ENCODE results near the gene SLC27A3.

The SLC27A3 gene

GRCh38 chr1:153801786-153802697 lies 26.8 kb downstream of the SLC27A3 start:
- Histone ChIP-seq H3K4me1 (ENCODE audit: control insufficient read depth, insufficient read depth, low read length) (peaks cover 1% of the 10 kb centered on the region), H3K27ac (ENCODE audit: low read length) (no peak overlapping the region), H3K9me3 (ENCODE audit: control insufficient read depth in 2 of 2, low read length in 2 of 2) (no peaks in the 10 kb centered on the region), H3K27me3 (ENCODE audit: control insufficient read depth in 1 of 2, insufficient read depth in 2 of 2, low read length in 2 of 2) (no peaks in the 10 kb centered on the region), H3K4me3 (ENCODE audit: low read length in 2 of 2) (no peak overlapping the region), H3K36me3 (ENCODE audit: control insufficient read depth in 2 of 2, insufficient read depth in 2 of 2, low read length in 2 of 2) (peaks cover 2 to 6% of the 10 kb centered on the region in 2 donors), H3K9ac (ENCODE audit: low read length in 2 of 2) (no peak overlapping the region)

DNA sequence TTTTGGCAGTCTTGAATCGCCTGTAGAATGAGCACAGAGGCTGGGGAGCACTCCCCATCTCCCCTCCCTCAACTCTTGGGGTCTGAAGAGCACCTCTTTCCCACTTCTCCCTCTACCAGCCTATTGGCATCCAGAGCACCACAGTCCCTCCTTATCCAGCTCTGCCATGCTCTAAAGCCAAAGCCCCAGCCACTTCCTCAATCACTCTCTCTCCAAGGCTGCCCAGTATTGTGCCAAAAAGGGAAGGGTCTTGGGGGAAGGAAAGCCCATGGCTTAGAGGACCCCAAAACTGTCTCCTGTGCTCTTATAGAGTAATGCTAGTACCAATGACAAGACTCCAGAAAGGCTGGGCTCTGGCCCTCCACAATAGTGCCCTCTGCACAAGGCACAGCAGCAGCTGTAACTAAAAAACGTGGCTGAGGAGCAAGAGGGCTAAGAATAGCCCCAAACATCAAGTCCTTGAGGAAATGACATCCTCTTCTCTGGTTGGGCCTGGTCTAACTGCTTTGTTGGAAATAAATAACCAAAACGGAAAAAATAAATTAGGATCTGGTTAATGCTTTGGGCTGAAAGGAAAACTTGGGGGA lies 28.4 kb downstream of the SLC27A3 start:
- Histone ChIP-seq H3K27ac (ENCODE audit: low read length) (no peak overlapping the region), H3K27me3 (ENCODE audit: control insufficient read depth in 1 of 2, insufficient read depth in 2 of 2, low read length in 2 of 2) (no peaks in the 10 kb centered on the region), H3K4me1 (ENCODE audit: control insufficient read depth, insufficient read depth, low read length) (no peaks in the 10 kb centered on the region), H3K36me3 (ENCODE audit: control insufficient read depth in 2 of 2, insufficient read depth in 2 of 2, low read length in 2 of 2) (peaks cover 8 to 19% of the 10 kb centered on the region in 2 donors), H3K9me3 (ENCODE audit: control insufficient read depth in 2 of 2, low read length in 2 of 2) (no peaks in the 10 kb centered on the region), H3K9ac (ENCODE audit: low read length in 2 of 2) (no peak overlapping the region), H3K4me3 (ENCODE audit: low read length in 2 of 2) (no peak overlapping the region)

DNA sequence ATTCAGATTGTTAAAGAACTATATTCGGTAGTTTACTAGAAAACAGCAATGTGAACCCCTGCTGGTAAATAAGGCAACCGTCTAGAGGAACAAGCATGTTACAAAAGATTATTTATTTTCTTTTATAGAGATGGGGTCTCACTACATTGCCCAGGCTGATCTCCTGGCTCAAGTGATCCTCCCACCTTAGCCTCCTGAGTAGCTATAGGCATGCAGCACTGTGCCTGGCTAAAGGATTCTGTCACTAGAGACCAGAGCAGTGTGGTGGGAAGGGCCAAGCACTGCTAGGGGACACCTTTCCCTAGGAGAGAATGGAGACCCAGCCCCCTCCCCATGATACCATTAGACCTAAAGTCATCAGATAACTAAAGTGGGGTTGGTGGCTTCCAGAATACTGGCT lies 28.9 kb downstream of the SLC27A3 start:
- Histone ChIP-seq H3K9ac (ENCODE audit: low read length in 2 of 2) (no peak overlapping the region), H3K27ac (ENCODE audit: low read length) (no peak overlapping the region), H3K9me3 (ENCODE audit: control insufficient read depth in 2 of 2, low read length in 2 of 2) (no peaks in the 10 kb centered on the region), H3K27me3 (ENCODE audit: control insufficient read depth in 1 of 2, insufficient read depth in 2 of 2, low read length in 2 of 2) (no peaks in the 10 kb centered on the region), H3K36me3 (ENCODE audit: control insufficient read depth in 2 of 2, insufficient read depth in 2 of 2, low read length in 2 of 2) (peaks cover 9 to 23% of the 10 kb centered on the region in 2 donors), H3K4me1 (ENCODE audit: control insufficient read depth, insufficient read depth, low read length) (no peaks in the 10 kb centered on the region), H3K4me3 (ENCODE audit: low read length in 2 of 2) (no peak overlapping the region)

GRCh38 chr1:153805042-153805745 lies 30.0 kb downstream of the SLC27A3 start:
- no peak overlapping the region for H3K4me3 ChIP-seq (ENCODE audit: low read length in 2 of 2)
- no peaks in the 10 kb centered on the region for H3K27me3 ChIP-seq (ENCODE audit: control insufficient read depth in 1 of 2, insufficient read depth in 2 of 2, low read length in 2 of 2)
- H3K27ac ChIP-seq (ENCODE audit: low read length), result no peak overlapping the region
- peaks cover 20 to 31% of the 10 kb centered on the region in 2 donors for H3K36me3 ChIP-seq (ENCODE audit: control insufficient read depth in 2 of 2, insufficient read depth in 2 of 2, low read length in 2 of 2)
- no peaks in the 10 kb centered on the region for H3K9me3 ChIP-seq (ENCODE audit: control insufficient read depth in 2 of 2, low read length in 2 of 2)
- H3K9ac ChIP-seq (ENCODE audit: low read length in 2 of 2), result no peak overlapping the region
- H3K4me1 ChIP-seq (ENCODE audit: control insufficient read depth, insufficient read depth, low read length), result no peaks in the 10 kb centered on the region

GRCh38 chr1:153805886-153806719 lies 30.9 kb downstream of the SLC27A3 start:
- Histone ChIP-seq H3K9ac (ENCODE audit: low read length in 2 of 2) (no peak overlapping the region), H3K4me3 (ENCODE audit: low read length in 2 of 2) (no peak overlapping the region), H3K4me1 (ENCODE audit: control insufficient read depth, insufficient read depth, low read length) (no peaks in the 10 kb centered on the region), H3K27ac (ENCODE audit: low read length) (no peak overlapping the region), H3K27me3 (ENCODE audit: control insufficient read depth in 1 of 2, insufficient read depth in 2 of 2, low read length in 2 of 2) (no peaks in the 10 kb centered on the region), H3K9me3 (ENCODE audit: control insufficient read depth in 2 of 2, low read length in 2 of 2) (no peaks in the 10 kb centered on the region), H3K36me3 (ENCODE audit: control insufficient read depth in 2 of 2, insufficient read depth in 2 of 2, low read length in 2 of 2) (peaks cover 22 to 32% of the 10 kb centered on the region in 2 donors)

DNA sequence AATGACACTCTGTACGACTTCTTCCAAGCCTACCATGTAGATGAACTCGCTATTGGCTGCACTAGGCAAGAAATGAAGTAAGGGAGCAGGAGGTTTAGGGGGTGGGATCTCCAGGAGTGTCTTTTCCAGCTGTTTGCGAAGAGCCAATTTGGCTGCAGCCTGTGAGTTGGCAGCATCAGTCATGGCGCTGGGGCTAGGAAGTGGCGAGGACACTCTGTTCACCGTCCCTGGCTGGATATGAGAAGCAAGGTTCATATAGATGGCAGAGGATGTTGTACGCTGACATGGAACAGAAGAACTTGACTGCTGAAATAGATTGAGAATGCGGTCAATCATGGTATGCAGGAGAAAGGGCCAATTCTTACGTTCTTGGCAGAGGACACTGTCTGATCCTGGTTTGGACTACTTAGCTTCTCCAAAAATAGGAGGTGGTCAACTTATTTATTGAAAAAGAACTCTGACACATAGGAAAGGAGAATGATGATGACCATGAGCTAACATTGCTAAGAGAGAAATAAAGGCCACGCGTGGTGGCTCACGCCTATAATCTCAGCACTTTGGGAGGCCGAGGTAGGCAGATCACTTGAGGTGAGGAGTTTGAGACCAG lies 41.2 kb downstream of the SLC27A3 start:
- Histone ChIP-seq H3K27ac (ENCODE audit: low read length) (no peak overlapping the region), H3K9me3 (ENCODE audit: control insufficient read depth in 2 of 2, low read length in 2 of 2) (no peaks in the 10 kb centered on the region), H3K27me3 (ENCODE audit: control insufficient read depth in 1 of 2, insufficient read depth in 2 of 2, low read length in 2 of 2) (no peaks in the 10 kb centered on the region), H3K36me3 (ENCODE audit: control insufficient read depth in 2 of 2, insufficient read depth in 2 of 2, low read length in 2 of 2) (peaks cover 44% of the 10 kb centered on the region in 2 donors), H3K4me1 (ENCODE audit: control insufficient read depth, insufficient read depth, low read length) (no peaks in the 10 kb centered on the region), H3K9ac (ENCODE audit: low read length in 2 of 2) (no peak overlapping the region), H3K4me3 (ENCODE audit: low read length in 2 of 2) (no peak overlapping the region)

GRCh38 chr1:153818876-153819275 lies 43.7 kb downstream of the SLC27A3 start:
- Histone ChIP-seq H3K4me1 (ENCODE audit: control insufficient read depth, insufficient read depth, low read length) (no peaks in the 10 kb centered on the region), H3K27ac (ENCODE audit: low read length) (no peak overlapping the region), H3K27me3 (ENCODE audit: control insufficient read depth in 1 of 2, insufficient read depth in 2 of 2, low read length in 2 of 2) (no peaks in the 10 kb centered on the region), H3K9ac (ENCODE audit: low read length in 2 of 2) (no peak overlapping the region), H3K4me3 (ENCODE audit: low read length in 2 of 2) (no peak overlapping the region), H3K9me3 (ENCODE audit: control insufficient read depth in 2 of 2, low read length in 2 of 2) (no peaks in the 10 kb centered on the region), H3K36me3 (ENCODE audit: control insufficient read depth in 2 of 2, insufficient read depth in 2 of 2, low read length in 2 of 2) (peaks cover 24 to 27% of the 10 kb centered on the region in 2 donors)

DNA sequence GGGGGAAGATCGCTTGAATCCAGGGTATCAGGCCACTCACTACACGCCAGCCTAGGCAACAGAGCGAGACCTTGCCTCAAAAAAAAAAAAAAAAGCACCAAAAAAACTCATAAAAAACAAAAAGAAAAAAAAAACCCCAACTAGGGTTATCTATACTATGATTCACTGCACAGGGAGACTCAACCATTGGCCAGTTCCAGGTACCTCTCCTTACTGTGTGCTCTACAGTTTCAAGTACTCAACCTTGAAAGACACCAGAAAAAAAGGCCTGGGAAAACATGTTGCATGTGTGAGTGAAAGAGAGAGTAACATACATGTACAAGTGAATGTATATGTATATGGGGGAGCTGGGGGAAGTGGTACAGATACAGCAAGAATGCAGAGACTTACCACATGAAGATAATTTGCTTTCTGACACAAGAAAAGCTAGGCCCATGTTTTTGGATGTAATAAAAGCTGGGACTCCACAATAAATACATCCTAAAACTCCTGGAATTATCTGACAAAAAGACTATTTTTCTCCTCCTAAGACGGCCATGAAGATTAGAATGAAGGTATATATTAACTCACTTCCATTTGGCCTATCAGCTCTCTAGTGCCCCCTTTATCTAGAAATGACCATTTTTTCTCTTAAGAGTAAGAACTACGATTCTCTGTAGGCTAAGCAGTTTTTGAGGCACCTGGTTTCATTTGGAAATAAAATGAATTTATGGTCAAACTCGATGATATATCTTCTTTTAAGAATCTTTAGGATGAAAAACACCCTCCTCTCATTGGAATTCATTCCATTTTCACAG lies 52.2 kb downstream of the SLC27A3 start:
- H3K9me3 ChIP-seq (ENCODE audit: control insufficient read depth in 2 of 2, low read length in 2 of 2), result no peaks in the 10 kb centered on the region
- H3K36me3 ChIP-seq (ENCODE audit: control insufficient read depth in 2 of 2, insufficient read depth in 2 of 2, low read length in 2 of 2), result peaks cover 11 to 13% of the 10 kb centered on the region in 2 donors
- H3K4me3 ChIP-seq (ENCODE audit: low read length in 2 of 2), result no peak overlapping the region
- no peak overlapping the region for H3K27ac ChIP-seq (ENCODE audit: low read length)
- no peaks in the 10 kb centered on the region for H3K4me1 ChIP-seq (ENCODE audit: control insufficient read depth, insufficient read depth, low read length)
- no peak overlapping the region for H3K9ac ChIP-seq (ENCODE audit: low read length in 2 of 2)
- H3K27me3 ChIP-seq (ENCODE audit: control insufficient read depth in 1 of 2, insufficient read depth in 2 of 2, low read length in 2 of 2), result no peaks in the 10 kb centered on the region

All from stomach smooth muscle (tissue), 2 donors.